ENCODE measurements around the gene SPDEF.

The SPDEF gene

GRCh38 chr6:34543421-34543820 is 12.7 kb downstream of the SPDEF start:
- DNase-seq: no peak

- no peak for DNase-seq
Observed at GRCh38 chr6:34540841-34541240, 15.3 kb downstream of the SPDEF start.

- no peak for DNase-seq
Observed at GRCh38 chr6:34540222-34540621, 15.9 kb downstream of the SPDEF start.

GRCh38 chr6:34539181-34539580 is 16.9 kb downstream of the SPDEF start:
- no peak for DNase-seq

- no peak for DNase-seq
Observed at GRCh38 chr6:34538581-34538980, 17.5 kb downstream of the SPDEF start.

- no peak for DNase-seq
Observed at GRCh38 chr6:34537922-34538550, 18.1 kb downstream of the SPDEF start.

- no peak for DNase-seq
Observed at GRCh38 chr6:34536959-34537848, 18.9 kb downstream of the SPDEF start.

GRCh38 chr6:34536251-34536958 is 19.7 kb downstream of the SPDEF start:
- no peak for DNase-seq

GRCh38 chr6:34535646-34536045 is 20.5 kb downstream of the SPDEF start:
- DNase-seq: no peak

GRCh38 chr6:34535199-34535598 is 20.9 kb downstream of the SPDEF start:
- no peak for DNase-seq

- no peak for DNase-seq
Observed at GRCh38 chr6:34534656-34535055, 21.5 kb downstream of the SPDEF start.

- no peak for DNase-seq
Observed at GRCh38 chr6:34534146-34534545, 22.0 kb downstream of the SPDEF start.

GRCh38 chr6:34532230-34532629 is 23.9 kb downstream of the SPDEF start:
- no peak for DNase-seq

- no peak for DNase-seq
Observed at GRCh38 chr6:34531580-34532201, 24.4 kb downstream of the SPDEF start.

- no peak for DNase-seq
Observed at GRCh38 chr6:34530753-34531365, 25.3 kb downstream of the SPDEF start.

GRCh38 chr6:34529665-34530327 is 26.3 kb downstream of the SPDEF start:
- no peak for DNase-seq

- DNase-seq: no peak
Observed at GRCh38 chr6:34528996-34529664, 27.0 kb downstream of the SPDEF start.

GRCh38 chr6:34527751-34528670 is 28.1 kb downstream of the SPDEF start:
- DNase-seq: no peak

- DNase-seq: peak; percentile 95
Observed at GRCh38 chr6:34526992-34527728, 29.0 kb downstream of the SPDEF start.
